BJ (cell line): Measurements from ENCODE around the gene REM2. TPM values are rescaled to one million over a fixed set of nuclear protein-coding genes. Genes with fewer than 3 reads are reported as not detected.

Experiments
- CTCF ChIA-PET: fragments of 350-600 bp; formaldehyde crosslinking; extraction: SDS; loops from one replicate; lab custom pipeline; 2021; ENCODE audit warnings: antibody characterized with exemption, inconsistent platforms; lab: Yijun Ruan, JAX
- POLR2A ChIA-PET: fragments of 300-600 bp; sonication (Branson Sonifier 250); formaldehyde crosslinking; extraction: SDS; loops from one replicate; lab custom pipeline; 2021; ENCODE audit warnings: antibody characterized with exemption; lab: Charles Lee
- DNase-seq: peaks from one replicate; pipeline ENCODE4 v3.0.0-alpha.2; 2011; ENCODE audit warnings: low read depth
- H3K27me3 ChIP-seq: 2 replicates; pipeline ENCODE4 v1.6.0; 2011; ENCODE audit warnings: low read length; ENCODE audit not compliant: control insufficient read depth, insufficient read depth
- H3K36me3 ChIP-seq: 2 replicates; pipeline ENCODE4 v1.5.1; 2011; ENCODE audit warnings: low read length; ENCODE audit not compliant: control insufficient read depth, insufficient read depth
- H3K4me3 ChIP-seq: 2 replicates; pipeline ENCODE4 v1.5.1; 2011; ENCODE audit warnings: low read depth, mild to moderate bottlenecking, control low read depth, low read length
- polyA plus RNA-seq: library from polyadenylated mRNA; depleted of rRNA; stranded (reverse); fragments of >200 nt; gene quantifications from 2 replicates; pipeline ENCODE4 v1.2.3, GENCODE V29; 2011
- TF ChIP-seq, protein P1 (sequence below): IDR thresholded peaks from 2 replicates; pipeline ENCODE4 v1.5.1; 2011; ENCODE audit warnings: low read depth, mild to moderate bottlenecking, control low read depth, inconsistent platforms, low read length, moderate library complexity; ENCODE audit not compliant: insufficient read depth

REM2 gene
- polyA plus RNA-seq, 1 experiment, result 0.10 TPM

DNA sequence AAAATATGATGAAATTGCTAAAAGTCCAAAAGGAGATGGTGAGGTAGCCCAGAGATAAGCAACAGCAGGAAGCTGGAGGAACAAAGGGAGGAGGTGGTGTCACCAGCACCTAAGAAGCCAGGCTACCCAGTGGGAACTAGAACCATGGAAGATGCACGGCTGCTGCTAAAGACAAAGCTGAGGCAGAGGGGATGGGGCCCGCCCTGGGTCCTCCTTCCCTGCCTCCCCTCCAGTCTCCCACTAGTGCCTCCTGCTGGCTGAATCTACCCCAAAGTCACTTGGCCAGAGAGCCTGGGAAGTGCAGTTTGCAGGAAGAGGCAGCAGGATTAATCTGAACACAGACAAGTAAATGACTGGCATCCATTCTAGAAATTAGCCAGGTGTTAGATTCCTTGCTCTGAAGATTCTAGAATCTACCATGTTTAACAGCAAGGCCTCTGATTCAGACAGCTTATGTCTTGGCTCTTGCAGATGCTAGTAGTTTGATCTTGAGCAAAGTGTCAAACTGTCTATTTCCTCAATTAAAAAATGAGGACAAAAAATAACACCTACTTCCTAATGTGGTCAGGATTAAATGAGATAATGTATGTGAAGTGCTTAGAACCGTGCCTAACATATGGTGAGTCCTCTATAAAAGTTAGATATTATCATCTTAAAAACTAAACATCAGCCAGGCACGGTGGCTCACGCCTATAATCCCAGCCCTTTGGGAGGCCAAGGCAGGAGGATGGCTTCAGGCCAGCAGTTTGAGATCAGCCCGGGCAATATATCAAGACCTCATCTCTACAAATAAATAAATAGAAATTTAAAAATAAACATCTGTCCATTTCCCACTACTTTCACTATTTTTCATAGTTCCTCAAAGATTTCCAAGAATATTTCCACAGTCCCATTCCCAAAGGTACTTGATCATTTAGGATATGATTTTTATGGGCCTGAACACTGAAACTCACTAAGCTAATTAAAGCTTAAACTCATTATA is 17.3 kb upstream of the REM2 start:
- Histone ChIP-seq H3K27me3 (no peaks in the 10 kb centered on the region; the same call in 1 of the 2 replicates), H3K4me3 (no peak overlapping the region), H3K36me3 (no peaks in the 10 kb centered on the region)
- TF ChIP-seq, protein P1, sequence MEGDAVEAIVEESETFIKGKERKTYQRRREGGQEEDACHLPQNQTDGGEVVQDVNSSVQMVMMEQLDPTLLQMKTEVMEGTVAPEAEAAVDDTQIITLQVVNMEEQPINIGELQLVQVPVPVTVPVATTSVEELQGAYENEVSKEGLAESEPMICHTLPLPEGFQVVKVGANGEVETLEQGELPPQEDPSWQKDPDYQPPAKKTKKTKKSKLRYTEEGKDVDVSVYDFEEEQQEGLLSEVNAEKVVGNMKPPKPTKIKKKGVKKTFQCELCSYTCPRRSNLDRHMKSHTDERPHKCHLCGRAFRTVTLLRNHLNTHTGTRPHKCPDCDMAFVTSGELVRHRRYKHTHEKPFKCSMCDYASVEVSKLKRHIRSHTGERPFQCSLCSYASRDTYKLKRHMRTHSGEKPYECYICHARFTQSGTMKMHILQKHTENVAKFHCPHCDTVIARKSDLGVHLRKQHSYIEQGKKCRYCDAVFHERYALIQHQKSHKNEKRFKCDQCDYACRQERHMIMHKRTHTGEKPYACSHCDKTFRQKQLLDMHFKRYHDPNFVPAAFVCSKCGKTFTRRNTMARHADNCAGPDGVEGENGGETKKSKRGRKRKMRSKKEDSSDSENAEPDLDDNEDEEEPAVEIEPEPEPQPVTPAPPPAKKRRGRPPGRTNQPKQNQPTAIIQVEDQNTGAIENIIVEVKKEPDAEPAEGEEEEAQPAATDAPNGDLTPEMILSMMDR, result no peak
- DNase-seq, result no peak
- CTCF ChIA-PET, result interaction anchor here (0.6 to 6.0 kb wide), 4 partner anchors 12 to 444 kb away, joined by 4 to 44 read pairs (median 5); no protein-coding TSS in a partner anchor
- POLR2A ChIA-PET, result no interaction called here

DNA sequence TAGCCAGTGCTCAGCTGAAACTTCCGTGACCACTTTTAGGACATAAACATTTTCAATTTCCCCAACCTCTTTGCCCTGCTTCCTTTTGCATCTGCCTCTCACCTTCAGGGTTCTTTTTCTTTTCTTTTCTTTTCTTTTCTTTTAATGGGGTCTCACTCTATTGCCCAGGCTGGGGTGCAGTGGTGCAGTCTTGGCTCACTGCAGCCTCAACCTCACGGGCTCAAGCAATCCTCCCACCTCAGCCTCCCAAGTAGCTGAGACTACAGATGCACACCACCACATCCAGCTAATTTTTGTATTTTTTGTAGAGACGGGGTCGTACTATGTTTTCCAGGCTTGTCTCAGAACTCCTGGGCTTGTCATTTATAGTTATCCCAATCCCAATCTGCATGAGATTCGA is 16.1 kb upstream of the REM2 start:
- Histone ChIP-seq H3K36me3 (no peaks in the 10 kb centered on the region), H3K4me3 (no peak overlapping the region), H3K27me3 (no peaks in the 10 kb centered on the region)
- POLR2A ChIA-PET, result no interaction called here
- TF ChIP-seq, protein P1, result no peak
- CTCF ChIA-PET, result interaction anchor here (0.7 to 6.0 kb wide), 4 partner anchors 13 to 297 kb away, joined by 3 to 44 read pairs (median 4); no protein-coding TSS in a partner anchor
- DNase-seq, result no peak

DNA sequence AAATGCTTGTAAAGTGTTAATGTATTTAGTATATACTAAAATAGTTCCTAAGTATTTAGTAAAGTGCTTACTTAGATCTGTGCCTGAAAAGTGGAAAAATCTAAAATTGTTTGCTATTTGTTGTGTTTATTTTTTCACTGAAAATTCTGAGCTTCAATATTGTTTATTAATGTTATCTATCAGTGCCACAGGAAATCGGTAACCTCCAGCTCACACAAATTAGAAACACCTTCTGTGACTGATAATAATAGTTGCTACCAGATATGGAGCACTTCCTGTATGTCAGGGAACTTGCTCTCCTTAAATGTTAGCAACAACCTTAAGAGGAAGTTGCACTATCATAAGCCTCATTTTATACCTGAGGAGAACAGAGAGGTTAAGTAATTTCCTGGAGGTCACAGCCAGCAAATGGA is 12.2 kb upstream of the REM2 start:
- DNase-seq, result no peak
- ChIA-PET CTCF (interaction anchor here (0.8 to 5.7 kb wide), 7 partner anchors 11 to 48 kb away, joined by 3 to 95 read pairs (median 33); partner anchors contain the start of genes RBM23 and REM2), POLR2A (interaction anchor here (0.6 kb wide), 1 partner anchor 103 kb away, joined by 3 read pairs; no protein-coding TSS in a partner anchor)
- H3K27me3 ChIP-seq, result no peaks in the 10 kb centered on the region
- peak overlapping the region; percentile 97 for H3K4me3 ChIP-seq
- peaks cover 18% of the 10 kb centered on the region for H3K36me3 ChIP-seq
- TF ChIP-seq, protein P1, result no peak

DNA sequence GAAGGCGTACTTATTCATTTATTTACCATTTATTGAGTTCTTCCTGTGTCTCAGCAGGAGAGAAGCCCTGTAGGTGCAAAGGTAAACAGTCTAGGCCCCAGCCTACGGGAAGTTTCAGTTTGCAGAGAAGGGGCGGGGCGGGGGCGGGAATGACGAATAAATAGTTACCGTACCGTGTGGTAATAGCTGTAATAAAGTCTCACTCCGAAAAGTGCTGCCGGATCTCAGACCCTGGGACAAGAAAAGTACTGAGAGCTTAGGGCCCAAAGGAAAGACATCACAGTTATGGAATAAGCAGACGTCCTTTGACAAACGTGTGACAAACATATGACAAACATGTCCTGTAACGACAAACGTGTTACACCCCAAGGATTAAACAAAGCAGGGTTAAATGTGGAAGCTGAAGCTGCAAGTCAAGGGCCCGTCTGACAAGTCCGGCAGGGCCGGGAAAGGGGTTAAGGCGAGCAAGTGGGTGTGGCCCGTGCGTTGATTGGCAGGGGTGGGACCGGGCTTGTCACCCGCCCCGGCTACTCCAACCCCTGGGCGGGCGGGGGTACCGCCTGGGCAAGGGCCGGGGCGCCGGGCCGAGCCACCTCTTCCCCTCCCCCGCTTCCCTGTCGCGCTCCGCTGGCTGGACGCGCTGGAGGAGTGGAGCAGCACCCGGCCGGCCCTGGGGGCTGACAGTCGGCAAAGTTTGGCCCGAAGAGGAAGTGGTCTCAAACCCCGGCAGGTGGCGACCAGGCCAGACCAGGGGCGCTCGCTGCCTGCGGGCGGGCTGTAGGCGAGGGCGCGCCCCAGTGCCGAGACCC is 11.6 kb upstream of the REM2 start, which contains the start of gene LRP10:
Gene LRP10 (plus strand): TSS at position 517 of the 809 bp plus-strand sequence. CDS start 564 bp downstream, outside the sequence.
- POLR2A ChIA-PET, result interaction anchor here (0.6 kb wide), 2 partner anchors 30 to 104 kb away, joined by 3 read pairs; no protein-coding TSS in a partner anchor
- Histone ChIP-seq H3K27me3 (no peaks in the 10 kb centered on the region), H3K36me3 (peaks cover 24% of the 10 kb centered on the region), H3K4me3 (peak within 1 kb of the TSS; percentile 97)
- TF ChIP-seq, protein P1, result no peak
- DNase-seq, result no peak
- CTCF ChIA-PET, result interaction anchor here (0.7 to 5.7 kb wide), 17 partner anchors 12 to 315 kb away, joined by 3 to 95 read pairs (median 5); partner anchors contain the start of genes RBM23 and REM2
